Ishikawa (cell line): ENCODE measurements around the gene BTBD2.

Source experiments
- MAX ChIP-seq: IDR thresholded peaks from 2 replicates; pipeline ENCODE4 v1.6.1; 2012
- NFIC ChIP-seq: IDR thresholded peaks from 2 replicates; pipeline ENCODE4 v1.6.1; 2012
- RAD21 ChIP-seq: IDR thresholded peaks from 2 replicates; pipeline ENCODE4 v1.6.1; 2012; ENCODE audit warnings: low read depth
- TCF12 ChIP-seq: IDR thresholded peaks from 2 replicates; pipeline ENCODE4 v1.6.1; 2012; ENCODE audit warnings: low read depth

GRCh38 chr19:1989513-1990229 is 25.8 kb downstream of the BTBD2 start:
- TF ChIP-seq RAD21 (no peak), MAX (no peak), NFIC (no peak), TCF12 (no peak)
